HG03025 (cell line): ENCODE results near the gene AGXT2.
"Not testable (repeated sequence)": the region's sequence is repeated elsewhere in the genome, so short reads cannot be mapped to it uniquely, and the experiment has no call there.

ENCODE experiments used
- ATAC-seq: cut with Tn5 transposase; IDR thresholded peaks from one replicate; pipeline ENCODE4 v1.9.1; 2021; ENCODE audit warnings: mild to moderate bottlenecking, moderate library complexity; ENCODE audit not compliant: unreplicated experiment, low FRiP score

The AGXT2 gene

GRCh38 chr5:35058374-35058788, 10.6 kb upstream of the AGXT2 start:
- ATAC-seq: peak; percentile 55

DNA sequence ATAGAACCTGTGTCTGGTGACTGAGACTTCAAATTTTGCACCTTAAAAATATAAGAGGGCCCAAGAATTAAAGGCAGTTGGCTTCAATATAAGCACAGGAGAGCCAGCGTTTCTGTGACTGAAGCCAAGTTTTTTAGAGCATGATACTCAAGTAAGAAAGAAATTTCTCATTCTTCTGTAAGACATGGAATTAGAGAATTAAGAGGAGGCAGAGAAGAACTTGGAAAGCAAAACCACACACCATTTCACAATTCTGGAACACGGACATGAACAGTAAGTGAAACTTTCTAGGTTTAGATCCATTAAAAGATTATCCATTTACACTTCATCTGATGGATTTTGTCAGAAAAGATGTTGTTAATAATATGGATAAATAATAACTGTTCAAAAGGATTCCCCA, 8.9 kb upstream of the AGXT2 start:
- no peak for ATAC-seq

GRCh38 chr5:35052838-35053237, 5.1 kb upstream of the AGXT2 start:
- ATAC-seq: no peak

DNA sequence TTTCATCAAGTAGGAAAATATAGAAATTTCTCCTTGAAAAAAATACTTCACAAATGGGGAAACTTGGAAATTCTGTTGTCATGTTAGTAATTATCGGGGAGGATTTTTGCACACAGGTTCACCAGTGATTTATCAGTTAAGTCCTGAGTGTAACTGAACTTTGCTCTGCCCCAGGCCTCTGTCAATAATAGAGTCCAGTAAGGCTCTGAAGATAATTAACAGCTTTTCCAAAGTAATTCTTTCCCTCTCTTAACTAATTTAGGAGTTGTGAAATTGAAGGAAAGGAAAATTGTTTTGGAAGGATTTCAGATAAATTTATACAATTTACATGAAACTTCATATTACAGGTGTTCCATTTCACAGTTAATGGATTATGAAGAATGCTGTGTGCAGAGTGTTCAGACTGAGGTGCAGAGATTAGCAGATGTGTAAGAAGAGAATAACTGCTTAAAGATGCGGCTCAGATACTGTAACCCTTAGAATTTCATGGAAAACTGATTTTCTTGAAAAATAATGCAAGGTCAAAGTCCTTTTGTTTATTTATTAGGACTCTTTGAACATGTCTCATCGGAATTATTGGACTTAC, 2.9 kb upstream of the AGXT2 start:
- ATAC-seq: no peak

GRCh38 chr5:35048910-35049309, 1.2 kb upstream of the AGXT2 start:
- ATAC-seq: no peak

GRCh38 chr5:35046774-35047173, 975 bp downstream of the AGXT2 start:
- ATAC-seq: no peak

DNA sequence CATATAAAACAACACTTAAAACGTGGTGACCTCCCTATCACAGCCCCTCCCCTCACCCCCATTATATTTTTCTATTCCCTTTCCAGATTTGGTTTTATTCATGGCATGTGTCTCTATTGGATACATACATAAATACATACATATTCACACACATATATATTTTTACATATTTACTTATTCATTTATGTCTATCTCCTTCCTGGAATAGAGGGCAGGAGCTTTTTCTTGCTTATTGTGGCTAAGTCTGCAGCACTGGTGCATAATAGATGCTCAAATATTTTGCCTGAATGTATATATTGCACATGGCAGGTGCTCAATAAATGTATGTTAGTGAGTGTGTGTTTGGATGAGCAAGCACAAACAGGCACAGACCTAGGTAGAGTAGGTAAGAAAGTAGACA, 2.5 kb downstream of the AGXT2 start:
- ATAC-seq: no peak

DNA sequence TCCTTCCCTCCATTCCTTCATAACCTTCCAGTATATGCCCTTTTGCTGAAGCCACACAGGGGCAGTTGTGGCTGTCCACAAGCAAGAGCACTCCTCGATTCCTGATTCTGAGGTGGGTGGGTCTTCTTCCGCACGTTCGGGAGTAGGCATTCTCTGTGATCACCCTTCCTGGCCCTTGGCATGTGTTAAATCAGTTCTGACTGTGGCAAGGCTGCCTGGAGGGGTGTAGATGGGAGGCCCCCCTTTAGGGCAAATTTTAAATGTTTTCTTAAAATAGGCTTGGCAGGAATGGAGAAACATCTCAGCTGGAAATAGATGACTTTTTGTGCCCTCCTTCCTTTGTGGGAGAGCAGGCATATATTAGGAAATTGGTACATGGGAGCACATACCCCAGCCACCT, 3.1 kb downstream of the AGXT2 start:
- ATAC-seq: no peak

DNA sequence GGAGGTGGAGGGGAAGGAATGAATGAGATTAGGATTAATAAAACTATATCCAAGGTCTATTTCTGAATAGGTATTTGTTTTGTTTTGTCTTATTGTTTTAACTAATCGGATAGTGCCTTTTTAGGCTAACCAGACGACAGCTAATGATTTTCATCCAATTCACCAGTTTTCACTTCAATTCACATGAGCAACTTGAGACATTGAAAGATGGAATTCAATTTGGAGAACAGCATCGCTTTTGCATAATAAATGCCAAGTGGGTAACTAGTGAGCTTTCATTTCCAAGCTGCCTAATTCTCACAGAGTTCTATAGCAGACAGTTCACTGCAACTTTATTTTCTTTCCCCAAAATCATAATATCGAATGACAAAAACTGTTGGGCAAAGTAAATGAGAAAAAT, 5.0 kb downstream of the AGXT2 start:
- no peak for ATAC-seq

- ATAC-seq: no peak
Observed at GRCh38 chr5:35041261-35041660, 6.5 kb downstream of the AGXT2 start.

DNA sequence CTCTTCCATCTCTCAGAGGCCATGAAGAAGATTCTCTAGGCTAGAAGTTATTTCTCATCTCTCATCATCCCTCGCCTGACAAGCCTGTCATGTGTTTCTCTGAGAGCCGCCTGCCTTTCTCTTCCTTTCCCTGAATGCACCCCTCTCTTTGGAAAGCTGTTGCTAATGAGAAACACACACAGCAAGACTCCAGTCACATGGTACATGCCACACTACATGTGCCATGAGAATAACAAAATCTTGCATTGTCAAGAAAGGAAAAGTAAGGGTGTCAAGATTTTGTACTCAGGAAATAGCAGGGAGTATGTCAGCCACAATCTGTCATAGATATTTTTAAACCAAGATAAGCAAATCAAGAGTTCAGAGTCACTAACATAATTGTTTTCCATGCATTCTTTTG, 8.9 kb downstream of the AGXT2 start:
- ATAC-seq: no peak

DNA sequence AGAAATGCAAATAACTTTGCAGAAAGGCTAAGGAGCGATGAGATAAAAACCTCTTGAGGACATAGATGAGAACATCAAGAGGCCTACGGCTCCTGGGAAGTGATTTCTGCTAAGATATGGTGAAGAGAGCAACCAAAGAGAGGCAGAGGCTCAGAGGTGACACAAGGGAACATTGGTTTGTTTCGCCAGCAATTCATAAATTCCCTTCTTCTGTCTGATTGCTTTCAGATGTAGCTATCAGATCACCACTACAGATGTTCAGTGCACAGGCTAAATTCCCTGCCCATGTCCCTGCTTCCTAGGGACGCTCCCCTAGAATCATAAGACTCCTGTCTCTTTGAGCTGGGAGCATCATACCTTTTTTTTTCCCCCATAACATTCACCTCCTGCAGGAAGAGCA, 11.2 kb downstream of the AGXT2 start:
- no peak for ATAC-seq

DNA sequence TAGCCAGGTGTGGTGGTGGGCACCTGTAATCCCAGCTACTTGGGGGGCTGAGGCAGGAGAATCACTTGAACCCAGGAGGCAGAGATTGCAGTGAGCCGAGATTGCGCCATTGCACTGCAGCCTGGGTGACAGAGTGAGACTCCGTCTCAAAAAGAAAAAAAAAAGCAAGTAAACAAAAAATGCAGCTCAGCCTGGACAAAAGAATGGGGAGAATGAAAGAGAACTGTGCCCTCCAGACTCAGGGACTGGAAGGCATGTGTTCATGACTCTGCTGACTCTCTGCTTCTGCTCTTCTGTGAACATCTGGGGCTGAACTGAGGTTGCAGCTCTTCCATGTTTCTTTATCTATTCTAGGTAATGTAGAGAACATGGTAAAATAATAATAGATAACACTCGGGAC, 11.8 kb downstream of the AGXT2 start:
- not testable (repeated sequence) for ATAC-seq

GRCh38 chr5:35035271-35035670, 12.5 kb downstream of the AGXT2 start:
- no peak for ATAC-seq

GRCh38 chr5:35032356-35032755, 15.4 kb downstream of the AGXT2 start:
- ATAC-seq: no peak

DNA sequence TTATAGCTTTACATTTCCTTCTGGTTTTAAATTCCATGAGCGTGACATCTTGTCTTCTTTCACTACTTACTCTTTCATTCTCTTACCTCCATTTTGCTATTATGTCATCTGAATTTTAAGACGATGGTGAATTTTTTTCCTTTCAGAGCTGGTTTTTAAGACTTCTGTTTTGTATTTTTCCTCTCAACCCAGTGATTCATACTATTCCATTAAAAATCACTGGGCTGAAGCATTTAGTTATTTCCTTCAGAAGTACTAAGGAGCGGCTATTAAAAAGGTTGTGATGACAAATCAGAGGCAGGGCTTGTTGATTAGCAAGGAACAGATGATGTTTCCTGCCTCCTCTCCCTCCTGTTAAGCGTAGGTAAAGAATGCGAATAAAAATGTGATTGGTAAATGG, 16.5 kb downstream of the AGXT2 start:
- ATAC-seq: no peak

GRCh38 chr5:35030426-35031100, 17.2 kb downstream of the AGXT2 start:
- no peak for ATAC-seq

GRCh38 chr5:35029333-35029732, 18.4 kb downstream of the AGXT2 start:
- no peak for ATAC-seq

DNA sequence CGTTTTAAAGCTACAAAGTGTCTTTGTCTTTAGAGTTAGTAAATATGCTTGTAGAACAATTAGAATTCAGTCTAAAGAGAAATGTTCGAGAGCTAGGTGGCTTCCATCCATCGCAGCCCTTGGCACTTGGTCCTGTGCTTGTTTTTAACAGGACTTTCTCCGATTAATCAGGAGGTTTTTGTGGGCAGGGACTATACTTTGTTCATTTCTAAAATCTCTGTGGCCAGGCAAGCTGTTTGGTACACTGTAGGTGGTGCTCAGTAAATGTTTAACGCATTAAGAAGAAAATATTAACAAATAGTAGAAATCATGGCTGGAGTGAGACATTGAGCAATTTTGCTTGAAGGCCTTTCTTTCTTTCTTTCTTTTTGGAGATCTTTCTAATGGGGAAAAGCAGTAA, 20.8 kb downstream of the AGXT2 start:
- no peak for ATAC-seq

- ATAC-seq: no peak
Observed at GRCh38 chr5:35026280-35026840, 21.4 kb downstream of the AGXT2 start.

DNA sequence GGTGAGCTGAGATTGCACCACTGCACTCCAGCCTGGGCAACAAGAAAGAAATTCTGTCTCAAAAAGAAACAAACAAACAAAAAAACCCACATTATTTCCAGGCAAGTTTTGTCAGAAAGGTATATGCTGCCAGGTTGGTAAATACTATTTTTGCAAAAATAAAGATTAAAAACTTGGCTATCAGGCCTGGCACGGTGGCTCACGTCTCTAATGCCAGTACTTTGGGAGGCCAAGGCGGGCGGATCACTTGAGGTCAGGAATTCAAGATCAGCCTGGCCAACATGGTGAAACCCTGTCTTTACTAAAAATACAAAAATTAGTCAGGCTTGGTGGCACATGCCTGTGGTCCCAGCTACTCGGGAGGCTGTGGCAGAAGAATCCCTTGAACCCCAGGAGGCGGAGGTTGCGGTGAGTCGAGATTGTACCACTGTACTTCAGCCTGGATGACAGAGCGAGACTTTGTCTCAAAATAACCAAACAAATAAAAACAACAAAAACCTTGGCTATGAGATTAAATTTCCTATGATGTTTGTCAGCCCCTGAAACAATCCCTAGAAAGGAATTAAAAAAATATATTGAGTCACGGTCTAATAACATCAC, 22.7 kb downstream of the AGXT2 start:
- ATAC-seq: no peak
